ENCODE measurements around the gene CXorf49B.

- no peak for TF ChIP-seq POLR2A (IDR thresholded peaks at IDR 0.05; ENCODE audit: low read depth, low read length)
- no peak for TF ChIP-seq TAF1 (IDR thresholded peaks at IDR 0.05; ENCODE audit: low read depth, low read length)
- TF ChIP-seq POLR2AphosphoS5 (IDR thresholded peaks at IDR 0.05; ENCODE audit: low read depth, low read length) = no peak
- no peak for TF ChIP-seq POU2F2 (IDR thresholded peaks at IDR 0.05; ENCODE audit: low read depth, low read length)
- no peak for TF ChIP-seq PAX5 (IDR thresholded peaks at IDR 0.05; ENCODE audit: insufficient read depth, low read length, severe bottlenecking)
- no peak for TF ChIP-seq SPI1 (IDR thresholded peaks at IDR 0.05; ENCODE audit: low read depth, low read length)
These were observed 51.2 kb downstream of the CXorf49B start for GRCh38 chrX:71814123-71814912.
